ENCODE measurements around the gene SNX32. TPM values are rescaled to one million over a fixed set of nuclear protein-coding genes. Genes with fewer than 3 reads are reported as not detected.

Gene SNX32
- polyA plus RNA-seq, 2 of the 4 experiments (the other 2 are of a cell fraction): 0.08 TPM; not detected in 1

GRCh38 chr11:65891219-65892136, 57.7 kb downstream of the SNX32 start (continued):
- TF ChIP-seq GATA3 (IDR thresholded peaks at IDR 0.05; ENCODE audit: borderline replicate concordance): no peak
- peak; percentile 91 for TF ChIP-seq ZFP36 (IDR thresholded peaks at IDR 0.05; ENCODE audit: borderline replicate concordance, partially characterized antibody)
- TF ChIP-seq EHF (CRISPR knock-in tag; IDR thresholded peaks at IDR 0.05): no peak
- TF ChIP-seq EHMT2 (IDR thresholded peaks at IDR 0.05; ENCODE audit: low read depth): no peak
- no peak for TF ChIP-seq NR3C1 (IDR thresholded peaks at IDR 0.05)
- TF ChIP-seq MYC (IDR thresholded peaks at IDR 0.05; ENCODE audit: borderline replicate concordance, low read length): no peak
- TF ChIP-seq CHD2 (IDR thresholded peaks at IDR 0.05; ENCODE audit: low read length, partially characterized antibody): no peak
- peak; percentile 14 for TF ChIP-seq RARB (CRISPR knock-in tag; IDR thresholded peaks at IDR 0.05)
- peak; percentile 87; the same call in 1 of the 2 replicates for TF ChIP-seq TP53 (CRISPR knock-in tag; IDR thresholded peaks at IDR 0.05)
- peak; percentile 96 for TF ChIP-seq POLR2AphosphoS2 (conservative IDR thresholded peaks at IDR 0.05; ENCODE audit: low read length)
- no peak for TF ChIP-seq JUNB (IDR thresholded peaks at IDR 0.05)
- TF ChIP-seq KDM5A (IDR thresholded peaks at IDR 0.05): no peak
- TF ChIP-seq CEBPB (IDR thresholded peaks at IDR 0.05): no peak
- no peak for TF ChIP-seq RFX5 (IDR thresholded peaks at IDR 0.05)
- no peak; the same call in 1 of the 2 replicates for TF ChIP-seq REST (IDR thresholded peaks at IDR 0.05)
- TF ChIP-seq FOSB (CRISPR knock-in tag; IDR thresholded peaks at IDR 0.05): peak; percentile 91
- TF ChIP-seq RNF2 (IDR thresholded peaks at IDR 0.05; ENCODE audit: borderline replicate concordance, low read depth): no peak
- no peak for TF ChIP-seq CBX2 (IDR thresholded peaks at IDR 0.05; ENCODE audit: borderline replicate concordance, low read depth)
- no peak for TF ChIP-seq ELK1 (IDR thresholded peaks at IDR 0.05; ENCODE audit: low read depth, low read length)
- TF ChIP-seq FOSL2 (IDR thresholded peaks at IDR 0.05): no peak
- TF ChIP-seq FOSL2 (CRISPR knock-in tag; IDR thresholded peaks at IDR 0.05): no peak
- no peak for TF ChIP-seq HMGXB4 (CRISPR knock-in tag; IDR thresholded peaks at IDR 0.05; ENCODE audit: borderline replicate concordance)
- no peak for TF ChIP-seq BHLHE40 (IDR thresholded peaks at IDR 0.05; ENCODE audit: low read depth, low read length)
- TF ChIP-seq NPAS2 (CRISPR knock-in tag; IDR thresholded peaks at IDR 0.05; ENCODE audit: borderline replicate concordance): no peak
- no peak for TF ChIP-seq ATOH8 (CRISPR knock-in tag; IDR thresholded peaks at IDR 0.05; ENCODE audit: low read depth)
- TF ChIP-seq KDM1A (IDR thresholded peaks at IDR 0.05; ENCODE audit: low read depth): no peak
- no peak for TF ChIP-seq ZNF302 (CRISPR knock-in tag; IDR thresholded peaks at IDR 0.05)
- TF ChIP-seq MAX (IDR thresholded peaks at IDR 0.05): peak; percentile 5; the same call in 1 of the 2 replicates
- 0 out of 2 replicates have a peak, but pooled peaks have one; percentile 45 for TF ChIP-seq E2F6 (IDR thresholded peaks at IDR 0.05; ENCODE audit: borderline replicate concordance, low read depth)
- TF ChIP-seq RCOR1 (IDR thresholded peaks at IDR 0.05; ENCODE audit: low read depth, low read length): no peak
- TF ChIP-seq HOXA7 (CRISPR knock-in tag; IDR thresholded peaks at IDR 0.05): peak; percentile 89
- TF ChIP-seq RAD21 (conservative IDR thresholded peaks at IDR 0.05 in 1 of 2, IDR thresholded peaks at IDR 0.05 in 1 of 2): 0 out of 5 replicates have a peak, but pooled peaks of 1 of the 2 experiments have one; percentile 2
- TF ChIP-seq JUN (IDR thresholded peaks at IDR 0.05): peak in 1 of 2 experiments; percentile 60; a peak in 3 of 5 replicates
- peak; percentile 96; the same call in 1 of the 2 replicates for TF ChIP-seq TFCP2L1 (CRISPR knock-in tag; IDR thresholded peaks at IDR 0.05)
